Neural cell (in vitro differentiated cells): Measurements from ENCODE around the gene CYP4F12.
"Not testable (repeated sequence)": the region's sequence is repeated elsewhere in the genome, so short reads cannot be mapped to it uniquely, and the experiment has no call there.

ENCODE experiments used
- CTCF ChIP-seq: fragments of 450-650 bp; IDR thresholded peaks from 2 replicates; pipeline ENCODE4 v1.5.1; 2014; ENCODE audit warnings: antibody characterized with exemption, mild to moderate bottlenecking, moderate library complexity; ENCODE audit not compliant: poor library complexity, severe bottlenecking
- EP300 ChIP-seq: fragments of 450-650 bp; conservative IDR thresholded peaks from 2 replicates; pipeline ENCODE4 v1.6.1; 2014; ENCODE audit warnings: antibody characterized with exemption, mild to moderate bottlenecking, moderate library complexity; ENCODE audit not compliant: poor library complexity, severe bottlenecking
- POLR2AphosphoS5 ChIP-seq: IDR thresholded peaks from 2 replicates; pipeline ENCODE4 v1.6.1; 2012
- RAD21 ChIP-seq: fragments of 450-650 bp; conservative IDR thresholded peaks from 2 replicates; pipeline ENCODE4 v1.6.1; 2014; ENCODE audit warnings: antibody characterized with exemption, mild to moderate bottlenecking, moderate library complexity
- REST ChIP-seq: IDR thresholded peaks from 2 replicates; pipeline ENCODE4 v1.6.1; 2012; ENCODE audit warnings: borderline replicate concordance

DNA sequence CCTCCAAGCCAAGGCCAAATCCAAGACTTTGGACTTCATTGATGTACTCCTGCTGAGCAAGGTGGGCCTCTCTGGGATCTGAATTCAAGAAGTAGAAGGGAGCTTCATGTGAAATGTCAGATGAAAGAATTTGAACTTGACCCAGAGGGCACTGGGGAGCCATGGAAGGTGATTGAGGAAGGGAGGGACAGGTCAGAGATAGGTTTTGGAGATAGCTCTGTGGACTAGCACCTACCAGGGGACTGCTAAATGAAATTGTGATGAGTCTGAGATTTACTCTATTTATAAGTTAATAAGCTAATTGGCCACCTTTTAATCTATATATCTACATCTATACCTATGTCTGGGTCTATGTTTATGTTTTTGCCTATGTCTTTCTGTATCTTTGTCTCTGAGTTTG is 22.8 kb upstream of the CYP4F12 start:
- not testable (repeated sequence) for TF ChIP-seq CTCF, RAD21, POLR2AphosphoS5, REST, EP300
